Measurements from ENCODE around the gene MRPL36.
A peak's percentile ranks its signal among the peaks of the same experiment; 100 is the strongest.

MRPL36 gene

DNA sequence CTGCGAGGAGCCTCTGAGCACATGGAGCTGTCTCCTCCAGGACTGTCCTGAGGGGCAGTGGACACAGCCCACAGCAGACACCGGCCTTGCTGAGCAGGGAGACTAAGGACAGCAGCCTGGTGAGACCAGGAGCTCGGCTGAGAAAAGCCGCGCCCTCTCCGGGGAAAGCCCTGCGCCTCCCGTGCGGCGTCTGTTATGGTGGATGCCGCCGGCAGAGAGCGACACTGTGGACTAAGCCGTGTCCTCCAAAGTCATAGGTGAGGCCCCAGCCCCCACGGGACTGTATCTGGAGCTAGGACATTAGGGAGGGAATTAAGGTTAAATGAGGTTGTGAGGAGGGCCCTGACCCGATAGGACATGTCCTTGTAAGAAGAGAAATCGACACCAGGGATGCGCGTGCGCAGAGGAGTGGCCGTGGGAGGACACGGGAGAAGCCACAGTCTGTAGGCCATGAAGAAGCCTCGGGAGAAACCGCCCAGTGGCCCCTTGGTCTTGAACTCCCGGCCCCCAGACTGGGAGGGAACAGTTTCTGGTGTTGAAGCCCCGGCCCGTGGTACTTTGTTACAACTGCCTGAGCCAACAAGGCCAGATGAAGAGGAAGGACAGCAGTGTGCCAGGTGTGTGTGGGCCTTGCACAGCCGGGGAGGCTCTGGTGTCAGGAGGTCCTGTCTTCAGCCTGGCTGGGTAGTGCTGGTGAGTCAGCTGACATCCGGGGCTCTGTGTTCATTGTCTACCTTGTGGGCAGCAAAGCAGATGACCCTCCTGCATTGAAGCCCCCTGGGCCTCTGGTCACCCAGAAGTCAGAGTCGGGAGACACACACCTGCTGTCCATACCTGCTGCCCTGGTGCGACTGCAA is 22.1 kb downstream of the MRPL36 start:
- peak; percentile 18 for ATAC-seq
- Mint-ChIP-seq H3K4me1 (peaks cover 11% of the 10 kb centered on the region), H3K27me3 (peaks cover 19% of the 10 kb centered on the region), H3K4me3 (no peak overlapping the region), H3K36me3 (no peaks in the 10 kb centered on the region), H3K9me3 (no peaks in the 10 kb centered on the region), H3K27ac (no peak overlapping the region)

DNA sequence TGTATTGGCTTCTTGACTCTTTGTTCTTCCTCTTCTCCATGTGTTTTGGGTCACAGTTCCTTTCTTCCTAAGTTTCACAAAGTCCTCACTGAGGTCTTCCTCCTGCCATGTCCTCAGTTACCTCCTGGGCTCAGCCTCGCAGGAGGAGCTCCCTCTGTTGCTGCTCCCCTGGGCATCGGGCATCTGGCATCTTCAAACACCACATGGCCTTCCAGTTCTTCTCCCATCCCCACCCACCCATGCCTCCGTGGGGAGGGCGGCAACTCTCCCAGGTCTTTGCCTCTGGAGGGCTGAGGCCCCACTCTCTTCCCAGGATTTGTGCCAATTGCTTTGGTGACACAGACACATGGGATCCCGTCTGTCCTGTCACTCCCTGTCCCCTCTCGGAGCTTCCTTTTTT is 22.8 kb downstream of the MRPL36 start:
- H3K27me3 Mint-ChIP-seq, result peaks cover 19% of the 10 kb centered on the region
- no peak overlapping the region for H3K4me3 Mint-ChIP-seq
- no peak for ATAC-seq
- H3K4me1 Mint-ChIP-seq, result peaks cover 4% of the 10 kb centered on the region
- H3K27ac Mint-ChIP-seq, result no peak overlapping the region
- H3K36me3 Mint-ChIP-seq, result no peaks in the 10 kb centered on the region
- H3K9me3 Mint-ChIP-seq, result no peaks in the 10 kb centered on the region

DNA sequence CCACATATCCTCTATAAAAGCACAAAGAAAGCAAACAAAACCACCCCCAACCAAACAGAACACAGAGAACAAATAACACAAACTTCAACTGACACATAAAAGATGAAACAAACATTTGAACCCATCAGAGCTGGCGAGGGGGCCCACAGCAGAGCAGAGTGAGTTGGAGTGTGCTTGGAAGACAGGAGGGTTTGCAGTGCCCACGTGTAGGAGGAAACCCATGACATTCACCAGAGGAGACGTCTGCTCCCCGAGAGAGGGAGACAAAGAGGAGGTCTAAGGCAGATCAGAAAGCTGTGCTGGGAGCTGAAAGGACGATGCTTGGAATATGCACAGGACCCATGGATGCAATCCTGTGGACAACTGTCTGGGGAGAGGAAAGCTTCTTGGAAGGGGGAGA is 27.0 kb downstream of the MRPL36 start:
- peaks cover 47% of the 10 kb centered on the region for H3K27me3 Mint-ChIP-seq
- no peak overlapping the region for H3K27ac Mint-ChIP-seq
- no peak for ATAC-seq
- no peaks in the 10 kb centered on the region for H3K4me1 Mint-ChIP-seq
- no peaks in the 10 kb centered on the region for H3K36me3 Mint-ChIP-seq
- no peak overlapping the region for H3K4me3 Mint-ChIP-seq
- H3K9me3 Mint-ChIP-seq, result no peaks in the 10 kb centered on the region

DNA sequence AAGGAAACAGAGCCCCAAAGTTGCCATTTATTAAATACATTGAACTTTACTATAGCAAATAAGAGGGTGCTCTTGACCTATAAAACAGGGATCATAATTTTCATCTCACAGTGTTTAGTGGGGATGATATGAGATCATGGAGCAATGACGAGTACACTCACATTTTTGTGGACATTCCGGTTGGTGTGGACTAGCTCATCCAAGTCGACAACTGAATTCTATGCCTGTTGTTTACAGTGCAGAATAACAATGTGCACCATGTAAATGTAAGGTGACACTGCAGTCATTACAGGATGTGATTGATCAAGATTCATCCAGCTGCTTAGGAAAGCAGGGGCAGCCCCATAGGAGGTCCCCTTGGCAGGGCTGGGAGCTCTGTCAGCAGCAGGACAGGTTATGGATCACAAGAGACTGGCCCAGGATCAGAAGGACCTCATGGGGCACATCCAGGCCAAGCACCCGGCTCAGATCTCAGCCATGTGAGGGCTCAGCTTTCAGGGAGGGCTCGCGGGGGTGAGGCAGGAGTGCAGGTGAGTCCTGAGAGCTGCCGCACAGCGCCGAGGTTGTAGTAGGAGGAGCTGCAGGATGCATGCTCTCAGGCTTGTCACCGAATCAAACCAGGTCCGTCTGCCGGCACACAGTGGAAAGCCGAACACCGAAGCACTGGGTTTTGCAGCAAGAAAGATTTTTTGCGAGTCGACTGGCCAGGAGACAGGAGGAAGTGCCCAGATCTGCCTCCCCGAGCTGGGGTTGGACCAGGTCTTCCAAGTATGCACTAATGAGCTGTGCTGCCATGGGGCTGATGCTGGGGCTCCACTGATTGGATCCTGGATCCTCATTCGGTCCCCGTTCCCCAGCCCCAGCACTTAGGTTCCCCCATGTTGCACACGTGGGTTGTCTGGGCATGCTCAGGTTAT is 28.2 kb downstream of the MRPL36 start:
- Mint-ChIP-seq H3K27me3 (peaks cover 57% of the 10 kb centered on the region), H3K4me3 (no peak overlapping the region), H3K27ac (no peak overlapping the region), H3K4me1 (no peaks in the 10 kb centered on the region), H3K9me3 (no peaks in the 10 kb centered on the region), H3K36me3 (no peaks in the 10 kb centered on the region)
- ATAC-seq, result no peak

DNA sequence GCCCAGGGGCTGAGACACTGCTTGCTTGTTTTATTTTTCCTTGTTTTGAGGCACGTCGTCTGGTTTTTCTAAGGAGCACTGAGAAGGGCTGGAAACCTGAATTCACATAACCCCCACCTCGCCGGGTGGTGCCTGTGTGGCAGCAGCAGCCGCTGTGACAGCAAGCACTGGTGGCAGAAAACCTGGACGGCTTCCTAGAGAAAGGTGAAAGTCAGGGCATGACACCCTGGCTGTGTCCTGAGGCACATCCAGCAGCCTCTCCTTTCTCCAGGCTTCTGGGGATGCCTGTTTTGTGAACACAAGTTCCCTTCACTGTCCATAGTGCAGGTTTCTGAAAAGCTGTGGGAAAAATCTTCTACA is 29.2 kb downstream of the MRPL36 start:
- ATAC-seq, result no peak
- no peaks in the 10 kb centered on the region for H3K4me1 Mint-ChIP-seq
- no peak overlapping the region for H3K4me3 Mint-ChIP-seq
- H3K27ac Mint-ChIP-seq, result no peak overlapping the region
- no peaks in the 10 kb centered on the region for H3K9me3 Mint-ChIP-seq
- H3K36me3 Mint-ChIP-seq, result no peaks in the 10 kb centered on the region
- H3K27me3 Mint-ChIP-seq, result peaks cover 67% of the 10 kb centered on the region

DNA sequence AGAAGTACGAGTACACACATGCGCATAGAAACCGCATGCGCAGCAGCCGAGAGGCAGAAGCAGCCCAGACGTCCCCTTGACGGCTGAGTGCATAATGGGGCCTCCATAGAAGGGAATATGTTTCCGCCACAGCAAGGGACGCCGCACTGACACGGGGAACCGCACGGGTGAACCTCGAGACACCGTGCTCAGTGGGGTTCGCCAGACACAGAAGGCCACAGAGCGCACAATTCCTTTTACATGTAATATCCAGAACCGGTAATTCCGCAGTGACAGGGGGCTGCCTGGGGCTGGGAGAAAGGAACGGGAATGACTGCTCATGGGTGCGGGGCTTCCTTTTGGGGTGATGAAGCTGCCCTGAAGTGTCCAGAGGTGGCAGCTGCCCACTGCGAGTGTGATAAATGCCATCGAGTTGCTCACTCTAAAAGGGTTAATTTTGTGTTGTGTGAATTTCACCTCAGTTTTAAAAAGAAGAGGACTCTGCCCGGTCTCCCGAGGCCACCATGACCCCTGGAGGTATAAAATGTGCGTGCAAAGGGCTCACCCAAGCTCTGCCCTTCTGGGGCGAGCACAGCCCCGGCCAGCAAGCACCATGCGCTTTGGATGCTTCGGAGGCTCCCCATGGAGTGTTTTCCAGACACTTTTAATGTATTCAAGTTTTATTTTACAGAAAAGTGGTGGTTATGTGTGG is 29.7 kb downstream of the MRPL36 start:
- Mint-ChIP-seq H3K4me1 (no peaks in the 10 kb centered on the region), H3K4me3 (no peak overlapping the region), H3K36me3 (no peaks in the 10 kb centered on the region), H3K27me3 (peaks cover 71% of the 10 kb centered on the region), H3K27ac (no peak overlapping the region), H3K9me3 (no peaks in the 10 kb centered on the region)
- ATAC-seq, result no peak

DNA sequence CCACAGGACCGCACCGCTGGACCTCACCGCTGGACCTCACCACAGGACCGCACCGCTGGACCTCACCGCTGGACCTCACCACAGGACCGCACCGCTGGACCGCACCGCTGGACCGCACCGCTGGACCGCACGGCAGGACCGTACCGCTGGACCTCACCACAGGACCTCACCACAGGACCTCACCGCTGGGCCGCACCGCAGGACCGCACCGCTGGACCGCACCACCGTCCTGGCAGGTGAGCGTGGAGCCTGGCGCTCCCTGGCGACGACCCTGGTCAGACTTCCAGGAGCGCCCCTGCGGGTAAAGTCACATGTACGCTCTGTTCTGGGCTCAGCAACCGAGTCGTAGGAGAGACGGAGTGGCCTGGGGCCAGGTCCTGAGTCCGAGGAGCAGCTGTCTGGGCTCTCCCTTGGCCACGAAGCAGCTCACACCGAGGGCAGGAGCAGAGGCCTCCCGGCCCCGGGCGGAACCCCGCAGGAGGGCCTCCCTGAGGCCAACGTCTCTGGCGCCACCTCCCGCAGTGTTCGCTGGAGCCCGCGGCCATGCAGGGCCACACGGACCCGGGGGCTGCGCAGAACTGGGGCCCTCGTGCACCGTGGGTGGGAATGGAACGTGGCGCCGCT is 30.5 kb downstream of the MRPL36 start:
- Mint-ChIP-seq H3K27me3 (peaks cover 79% of the 10 kb centered on the region), H3K4me3 (no peak overlapping the region), H3K27ac (no peak overlapping the region), H3K36me3 (no peaks in the 10 kb centered on the region), H3K4me1 (no peaks in the 10 kb centered on the region), H3K9me3 (no peaks in the 10 kb centered on the region)
- no peak for ATAC-seq

DNA sequence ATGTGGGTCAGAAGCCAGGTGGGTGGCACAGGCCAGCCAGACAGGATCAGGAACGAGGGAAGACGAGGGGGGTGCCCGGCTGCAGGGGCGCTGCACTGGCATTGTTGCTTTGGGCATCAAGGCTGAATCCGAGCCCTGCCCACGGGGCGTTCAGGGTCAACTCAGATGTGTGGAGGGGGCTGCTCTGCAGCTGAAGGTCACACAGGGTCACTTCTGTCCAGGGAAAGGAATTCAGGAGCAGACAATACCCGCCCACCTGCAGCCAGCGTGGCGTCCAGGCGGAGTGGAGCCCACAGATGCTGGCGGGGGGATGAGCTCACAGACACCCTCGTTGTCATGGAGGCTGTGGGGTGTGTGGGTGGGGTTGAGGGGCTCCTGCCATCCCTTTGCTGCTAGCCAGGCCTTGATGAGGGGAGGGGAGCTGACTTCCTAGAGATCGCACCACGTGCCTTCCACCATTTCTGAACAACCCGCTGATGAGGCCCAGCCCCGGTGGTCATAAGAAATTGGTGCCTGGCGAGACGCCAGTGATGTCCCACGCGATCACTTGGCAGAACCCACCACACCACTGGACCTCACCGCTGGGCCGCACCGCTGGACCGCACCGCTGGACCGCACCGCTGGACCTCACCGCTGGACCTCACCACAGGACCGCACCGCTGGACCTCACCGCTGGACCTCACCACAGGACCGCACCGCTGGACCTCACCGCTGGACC is 31.2 kb downstream of the MRPL36 start:
- Mint-ChIP-seq H3K27ac (no peak overlapping the region), H3K4me1 (no peaks in the 10 kb centered on the region), H3K4me3 (no peak overlapping the region), H3K36me3 (no peaks in the 10 kb centered on the region), H3K27me3 (peaks cover 86% of the 10 kb centered on the region), H3K9me3 (no peaks in the 10 kb centered on the region)
- ATAC-seq, result no peak

DNA sequence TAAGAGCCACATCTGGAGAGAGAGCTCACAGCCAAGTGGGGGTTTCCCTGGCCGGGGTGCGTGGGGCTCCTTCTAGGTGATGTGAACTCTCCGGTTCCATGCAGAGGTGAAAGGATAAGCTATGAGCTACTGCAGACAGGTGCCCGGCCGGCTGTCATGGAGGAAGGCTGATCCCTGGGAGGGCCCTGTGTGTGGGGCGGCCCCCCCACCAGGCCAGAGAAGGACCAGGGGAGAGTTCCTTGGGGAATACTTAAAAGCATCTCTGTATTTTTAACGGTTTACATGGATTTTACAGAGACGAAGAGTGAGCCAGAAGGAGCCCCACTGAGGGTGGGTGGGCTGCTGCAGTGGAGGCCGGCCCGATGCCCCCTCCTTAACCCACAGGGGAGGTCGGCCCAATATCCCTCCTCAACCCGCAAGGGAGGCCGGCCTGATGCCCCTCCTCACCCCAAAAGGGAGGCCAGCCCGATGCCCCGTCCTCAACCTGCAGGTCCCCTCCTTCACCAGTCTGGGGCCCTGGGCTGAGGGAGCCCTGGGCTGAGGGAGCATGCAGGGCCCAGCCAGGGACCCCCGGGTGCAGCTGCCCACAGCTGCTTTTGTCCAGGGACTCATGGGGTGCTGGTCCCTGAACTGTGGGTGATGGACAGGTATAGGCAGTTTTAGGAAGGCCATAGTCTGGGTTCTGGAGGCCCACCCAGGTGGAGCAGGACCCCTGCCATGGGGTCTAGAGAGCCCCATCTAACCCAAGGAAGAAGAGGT is 31.9 kb downstream of the MRPL36 start:
- H3K9me3 Mint-ChIP-seq, result no peaks in the 10 kb centered on the region
- no peak overlapping the region for H3K4me3 Mint-ChIP-seq
- H3K36me3 Mint-ChIP-seq, result no peaks in the 10 kb centered on the region
- no peaks in the 10 kb centered on the region for H3K4me1 Mint-ChIP-seq
- H3K27me3 Mint-ChIP-seq, result peaks cover 88% of the 10 kb centered on the region
- no peak for ATAC-seq
- H3K27ac Mint-ChIP-seq, result no peak overlapping the region

DNA sequence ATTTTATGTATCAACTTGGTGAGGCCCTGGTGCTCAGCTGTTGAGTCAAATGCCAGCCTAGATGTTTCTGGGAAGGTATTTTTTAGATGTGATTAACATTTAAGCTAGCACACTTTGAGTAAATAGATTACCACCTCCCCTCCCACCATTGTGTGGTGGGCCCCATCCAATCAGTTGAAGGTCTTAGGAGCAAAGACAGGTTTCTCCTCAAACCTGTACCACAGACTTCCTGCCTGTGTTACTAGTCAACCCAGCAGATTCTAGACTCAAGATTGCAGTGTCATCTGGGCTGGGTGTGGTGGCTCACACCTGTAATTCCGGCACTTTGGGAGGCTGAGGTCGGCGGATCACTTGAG is 33.8 kb downstream of the MRPL36 start:
- no peak overlapping the region for H3K27ac Mint-ChIP-seq
- ATAC-seq, result no peak
- H3K4me3 Mint-ChIP-seq, result no peak overlapping the region
- H3K36me3 Mint-ChIP-seq, result no peaks in the 10 kb centered on the region
- no peaks in the 10 kb centered on the region for H3K4me1 Mint-ChIP-seq
- peaks cover 86% of the 10 kb centered on the region for H3K27me3 Mint-ChIP-seq
- H3K9me3 Mint-ChIP-seq, result no peaks in the 10 kb centered on the region

DNA sequence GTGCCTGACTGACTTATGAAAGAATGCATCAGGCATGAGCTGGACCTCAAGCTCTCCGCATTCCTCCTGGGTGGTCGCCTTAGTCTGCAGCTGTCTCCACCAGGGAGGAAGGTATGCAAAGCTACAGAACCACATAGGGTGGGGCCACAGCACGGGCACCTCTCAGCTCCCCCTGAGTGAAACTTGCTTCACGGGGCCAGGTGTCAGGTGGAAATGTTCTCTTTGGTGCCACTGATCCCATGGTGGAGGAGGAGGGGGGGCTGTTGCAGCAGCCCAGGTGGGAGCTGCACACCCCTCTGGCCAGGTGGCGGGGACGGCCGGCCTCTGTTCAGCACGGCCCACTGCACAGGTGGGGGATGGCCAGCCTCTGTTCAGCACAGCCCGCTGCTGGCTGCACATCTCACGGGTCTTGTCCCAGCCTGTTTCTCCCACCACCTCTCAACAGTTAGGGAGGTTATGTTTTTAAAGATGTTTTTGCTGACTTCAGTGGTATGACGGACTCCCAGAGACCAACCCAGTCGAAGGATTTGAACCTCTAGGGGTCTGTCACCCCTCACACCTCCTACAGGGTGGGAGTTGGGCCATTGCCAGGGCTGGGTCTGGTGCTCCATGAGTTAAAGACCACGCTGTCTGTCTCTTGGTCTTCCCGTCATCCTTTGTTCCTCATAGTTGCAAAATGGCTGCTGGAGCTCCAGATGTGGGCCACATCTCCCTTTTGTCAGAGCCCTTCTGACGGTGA is 34.3 kb downstream of the MRPL36 start:
- no peak for ATAC-seq
- Mint-ChIP-seq H3K27ac (no peak overlapping the region), H3K4me1 (no peaks in the 10 kb centered on the region), H3K4me3 (no peak overlapping the region), H3K27me3 (peaks cover 80% of the 10 kb centered on the region), H3K9me3 (no peaks in the 10 kb centered on the region), H3K36me3 (no peaks in the 10 kb centered on the region)

DNA sequence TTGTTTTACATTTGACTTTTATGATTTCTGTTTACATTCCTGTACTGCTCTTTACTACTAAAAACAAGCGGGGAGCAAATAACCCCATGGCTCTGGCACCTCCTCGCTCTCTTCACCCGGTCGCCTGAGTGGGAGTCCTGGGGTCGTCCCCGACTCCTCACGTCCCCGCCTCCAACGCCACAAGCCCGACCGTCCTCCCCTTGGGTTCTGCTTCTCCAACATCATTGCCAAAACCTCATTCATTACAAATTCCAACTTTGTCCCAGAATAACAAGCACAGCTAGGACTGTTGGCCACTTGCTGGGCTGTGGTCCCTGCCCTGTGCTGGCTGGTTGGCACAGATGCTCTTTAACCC is 35.1 kb downstream of the MRPL36 start:
- Mint-ChIP-seq H3K27me3 (peaks cover 73% of the 10 kb centered on the region), H3K36me3 (no peaks in the 10 kb centered on the region), H3K4me1 (no peaks in the 10 kb centered on the region), H3K4me3 (no peak overlapping the region), H3K27ac (no peak overlapping the region), H3K9me3 (no peaks in the 10 kb centered on the region)
- ATAC-seq, result no peak

DNA sequence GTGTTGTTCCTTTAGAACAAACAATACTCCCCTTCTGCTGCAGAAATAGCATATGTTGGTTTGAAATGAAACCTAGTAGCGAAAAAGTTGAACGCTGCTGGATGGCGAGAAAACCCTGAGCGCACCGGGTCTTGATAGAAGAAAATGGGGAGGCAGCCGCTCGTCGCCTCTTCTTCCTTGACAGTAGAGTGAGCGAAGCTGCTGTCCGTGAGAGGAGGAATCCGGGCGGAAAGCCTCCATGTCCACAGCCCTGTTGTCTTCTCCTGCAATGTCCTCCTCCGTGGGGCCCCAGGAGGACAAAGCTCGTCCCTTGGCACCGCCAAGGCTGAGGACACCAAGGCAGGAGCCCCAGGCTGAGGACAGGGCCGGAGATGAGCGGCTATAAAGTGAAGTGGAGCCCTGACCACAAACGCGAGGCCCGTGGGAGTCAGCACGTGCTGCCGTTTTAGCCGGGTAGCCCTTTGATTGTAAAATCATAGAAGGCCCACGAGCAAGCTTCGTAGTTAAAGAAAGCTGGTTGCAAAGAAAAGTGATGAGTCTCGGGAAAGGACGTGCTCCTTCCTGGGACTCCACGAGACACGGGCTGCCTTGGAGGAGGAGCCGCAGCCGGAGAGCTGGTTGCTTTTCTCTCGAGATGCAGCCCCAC is 35.6 kb downstream of the MRPL36 start:
- no peak for ATAC-seq

More for the DNA sequence above, 35.6 kb downstream of the MRPL36 start:
- H3K4me3 Mint-ChIP-seq, result no peak overlapping the region
- no peaks in the 10 kb centered on the region for H3K36me3 Mint-ChIP-seq
- H3K27ac Mint-ChIP-seq, result no peak overlapping the region
- H3K9me3 Mint-ChIP-seq, result peaks cover 3% of the 10 kb centered on the region
- H3K4me1 Mint-ChIP-seq, result no peaks in the 10 kb centered on the region
- peaks cover 71% of the 10 kb centered on the region for H3K27me3 Mint-ChIP-seq
